Endothelial cell of umbilical vein (primary cell): ENCODE data around the gene CNKSR1. TPM values are rescaled to one million over a fixed set of nuclear protein-coding genes. Genes with fewer than 3 reads are reported as not detected.
A peak's percentile ranks its signal among the peaks of the same experiment; 100 is the strongest.

ENCODE experiments used
- BruUV-seq: library from RNA; stranded (reverse); fragments of 400-500 nt; replicated peaks from 2 replicates; lab custom pipeline; 2021; lab: Mats Ljungman, UMichigan
- CTCF ChIA-PET: fragments of 300-600, 350-600 bp; sonication (Branson Sonifier 250); formaldehyde crosslinking; loops from one replicate; lab custom pipeline; 2021; ENCODE audit warnings: antibody characterized with exemption, inconsistent platforms; lab: Charles Lee
- POLR2A ChIA-PET: fragments of 300-600, 350-600 bp; sonication (Branson Sonifier 250); formaldehyde crosslinking; loops from one replicate; lab custom pipeline; 2021; ENCODE audit warnings: antibody characterized with exemption, inconsistent platforms; lab: Charles Lee
- DNase-seq: peaks from one replicate; pipeline ENCODE4 v3.0.0-alpha.2; 2011; ENCODE audit warnings: low read depth, low spot score
- FAIRE-seq: peaks from 2 replicates; lab custom pipeline; 2011; peaks lifted over from hg19 to GRCh38; lab: Jason Lieb, UNC
- H2AFZ ChIP-seq: 2 replicates; pipeline ENCODE4 v1.6.0; 2012; ENCODE audit warnings: low read depth, low read length, control low read depth, inconsistent platforms
- H3K27ac ChIP-seq: 2 replicates; pipeline ENCODE4 v1.5.1; 2011; ENCODE audit warnings: low read depth, mild to moderate bottlenecking, control low read depth, low read length, moderate library complexity; ENCODE audit not compliant: insufficient read depth
- H3K27me3 ChIP-seq, 2 experiments: 2 replicates each; pipeline versions ENCODE4 v1.6.0 to v1.6.1; 2011; ENCODE audit warnings: low read length in 2 of 2, mixed read lengths in 1 of 2; ENCODE audit not compliant: control insufficient read depth in 2 of 2, insufficient read depth in 2 of 2
- H3K36me3 ChIP-seq, 2 experiments: 2 replicates in 1 of 2; 3 replicates in 1 of 2; pipeline ENCODE4 v1.5.1; 2011; ENCODE audit warnings: low read length in 2 of 2, mild to moderate bottlenecking in 1 of 2, moderate library complexity in 1 of 2; ENCODE audit not compliant: control insufficient read depth in 2 of 2, insufficient read depth in 2 of 2; ENCODE audit errors: extremely low read depth in 1 of 2
- H3K4me1 ChIP-seq: 3 replicates; pipeline ENCODE4 v1.5.1; 2011; ENCODE audit warnings: mild to moderate bottlenecking, low read length; ENCODE audit not compliant: control insufficient read depth, insufficient read depth; ENCODE audit errors: extremely low read depth
- H3K4me2 ChIP-seq: 2 replicates; pipeline ENCODE4 v1.6.1; 2011; ENCODE audit warnings: low read length, control low read depth, mixed read lengths; ENCODE audit not compliant: insufficient read depth
- H3K4me3 ChIP-seq, 3 experiments: fragments of 200-600 bp in 1 of 3; sonication (generic), shearing (Covaris generic) in 1 of 3; replicated peaks in 1 of 3; 2 replicates each; pipeline ENCODE4 v1.5.1; 2011 to 2016; ENCODE audit warnings: control low read depth in 3 of 3, low read length in 3 of 3, mild to moderate bottlenecking in 2 of 3, inconsistent platforms in 1 of 3, low read depth in 1 of 3, moderate library complexity in 1 of 3; ENCODE audit not compliant: insufficient read depth in 1 of 3
- H3K79me2 ChIP-seq: 2 replicates; pipeline ENCODE4 v1.6.0; 2012; ENCODE audit warnings: low read length, inconsistent platforms; ENCODE audit not compliant: control insufficient read depth, insufficient read depth
- H3K9ac ChIP-seq: replicated peaks from 2 replicates; pipeline ENCODE3; 2011; ENCODE audit warnings: low read length, control low read depth; ENCODE audit not compliant: insufficient read depth; ENCODE audit errors: extremely low read depth
- H3K9me1 ChIP-seq: replicated peaks from 3 replicates; pipeline ENCODE4 v1.6.0; 2011; ENCODE audit warnings: mild to moderate bottlenecking, low read length; ENCODE audit not compliant: control insufficient read depth, insufficient read depth; ENCODE audit errors: extremely low read depth
- H3K9me3 ChIP-seq: replicated peaks from 2 replicates; pipeline ENCODE4 v1.5.1; 2012; ENCODE audit warnings: low read length, inconsistent platforms; ENCODE audit not compliant: control insufficient read depth, insufficient read depth
- H4K20me1 ChIP-seq: replicated peaks from 2 replicates; pipeline ENCODE3; 2011; ENCODE audit warnings: mild to moderate bottlenecking, low read length; ENCODE audit not compliant: control insufficient read depth, insufficient read depth; ENCODE audit errors: extremely low read depth
- GATA2 ChIP-seq: IDR thresholded peaks from 2 replicates; pipeline ENCODE4 v1.7.0; 2011; ENCODE audit warnings: low read depth, mild to moderate bottlenecking, moderate library complexity, mixed read lengths, low read length; ENCODE audit not compliant: insufficient read length, insufficient read depth
- MYC ChIP-seq: IDR thresholded peaks from one replicate; pipeline ENCODE4 v1.6.1; 2011; ENCODE audit warnings: mild to moderate bottlenecking, low read depth, low read length
- POLR2A ChIP-seq: IDR thresholded peaks from 2 replicates; pipeline ENCODE4 v1.6.1; 2012; ENCODE audit warnings: low read depth, mild to moderate bottlenecking, control low read depth, low read length
- POLR2AphosphoS5 ChIP-seq: IDR thresholded peaks from 2 replicates; pipeline ENCODE4 v1.6.1; 2012; ENCODE audit warnings: low read depth, mild to moderate bottlenecking, control low read depth, low read length, moderate library complexity; ENCODE audit not compliant: insufficient read depth
- dilution Hi-C: fragments of 300-500 bp; cut with MboI; formaldehyde crosslinking; loops from one replicate; pipeline ENCODE4 v1.15.0; 2019; ENCODE audit warnings: low sequenced_read_pairs; ENCODE audit not compliant: extremely low pct_ligation_motif_present
- intact Hi-C: fragments of 100-400 bp; cut with micrococcal nuclease; formaldehyde crosslinking; loops from one replicate; pipeline ENCODE4 v1.10.0; 2022
- polyA plus RNA-seq, 4 experiments: library from polyadenylated mRNA; depleted of rRNA in 3 of 4; stranded (reverse) in 3 of 4; unstranded in 1 of 4; fragments of >200 nt; gene quantifications; 2 replicates each; pipeline versions ENCODE4 v1.2.1 to v1.2.3, GENCODE V29; 2011 to 2012; ENCODE audit warnings: missing spikeins in 1 of 4
- total RNA-seq: library from RNA; stranded (reverse); gene quantifications from 2 replicates; pipeline ENCODE4 v1.2.3, GENCODE V29; 2021
- TF ChIP-seq, protein P1 (sequence below), 2 donors: IDR thresholded peaks; 1 replicate in 1 of 2; 2 replicates in 1 of 2; pipeline ENCODE4 v1.5.1; 2011; ENCODE audit warnings: low read length in 2 of 2, mild to moderate bottlenecking in 2 of 2, moderate library complexity in 2 of 2, control low read depth in 1 of 2, inconsistent platforms in 1 of 2, low read depth in 1 of 2; ENCODE audit not compliant: insufficient read depth in 1 of 2; ENCODE audit errors: extremely low read depth in 1 of 2
- TF ChIP-seq, protein P2 (sequence below): IDR thresholded peaks from 2 replicates; pipeline ENCODE4 v1.6.1; 2011; ENCODE audit not compliant: insufficient read depth, insufficient read length

The CNKSR1 gene
- total and polyA plus RNA-seq, 2 donors (not counting 3 experiments of a cell fraction or from before 2014, with no cell fraction given): 0.22 TPM; not detected in 1

DNA sequence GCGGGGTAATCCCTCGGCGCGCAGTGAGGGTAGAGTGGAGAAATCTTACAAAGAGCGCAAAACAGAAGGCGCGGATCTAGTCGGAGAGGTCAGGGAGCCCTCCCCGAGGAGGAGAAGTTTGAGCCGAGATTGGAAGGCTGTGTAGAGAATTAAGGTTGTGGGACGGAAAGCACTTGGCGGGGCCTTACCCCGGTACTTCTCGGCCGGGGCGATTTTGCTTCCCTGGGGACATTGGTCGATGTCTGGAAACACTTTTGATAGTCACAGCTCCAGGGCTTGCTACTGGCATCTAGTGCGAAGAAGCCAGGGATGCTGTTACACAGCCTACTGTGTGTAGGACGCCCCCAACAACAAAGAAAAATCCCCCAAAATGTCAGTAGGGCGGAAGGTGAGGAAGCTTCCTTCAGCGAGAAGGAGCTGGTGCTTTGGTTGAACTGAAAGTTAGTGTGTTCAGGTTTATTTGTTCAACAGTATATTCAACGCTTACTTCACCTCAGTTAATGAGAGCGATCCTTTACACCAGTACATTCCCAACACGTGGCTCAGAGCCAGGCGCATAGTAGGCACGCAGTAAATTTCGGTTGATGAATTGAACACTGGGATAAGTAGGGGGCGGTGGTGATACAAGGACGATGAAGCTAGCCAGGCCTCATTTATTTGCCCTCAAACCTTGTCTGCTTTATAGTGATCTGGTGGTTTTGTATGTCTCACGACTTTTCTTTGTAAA lies 57.5 kb downstream of the CNKSR1 start:
- Histone ChIP-seq H3K9ac (peak overlapping the region; percentile 66), H4K20me1 (no peaks in the 10 kb centered on the region), H3K4me3 (peak overlapping the region; percentile 35 to 78 (median 65)), H3K4me1 (peaks cover 12% of the 10 kb centered on the region), H3K9me3 (no peaks in the 10 kb centered on the region), H3K27me3 (no peaks in the 10 kb centered on the region), H3K36me3 (no peaks in the 10 kb centered on the region), H3K79me2 (peaks cover 49% of the 10 kb centered on the region), H3K27ac (peak overlapping the region; percentile 9), H2AFZ (peak overlapping the region; percentile 73), H3K4me2 (peak overlapping the region; percentile 77), H3K9me1 (no peaks in the 10 kb centered on the region)
- ChIA-PET POLR2A (interaction anchor here (0.6 to 1.0 kb wide), 3 partner anchors 51 to 172 kb away, joined by 3 read pairs; no protein-coding TSS in a partner anchor), CTCF (interaction anchor here (0.6 to 3.7 kb wide), 34 partner anchors 9 to 237 kb away, joined by 3 to 44 read pairs (median 6); partner anchors contain the start of genes C1orf232, CATSPER4, PAFAH2 and SH3BGRL3)
- dilution Hi-C loops (no loop called here), intact Hi-C loops (loop anchor here (1.0 to 2.0 kb wide), 4 partner anchors 42 to 200 kb away; partner anchors contain the start of gene ZNF593)
- DNase-seq (peak; percentile 54), FAIRE-seq (peak; percentile 72)
- TF ChIP-seq, protein P1, sequence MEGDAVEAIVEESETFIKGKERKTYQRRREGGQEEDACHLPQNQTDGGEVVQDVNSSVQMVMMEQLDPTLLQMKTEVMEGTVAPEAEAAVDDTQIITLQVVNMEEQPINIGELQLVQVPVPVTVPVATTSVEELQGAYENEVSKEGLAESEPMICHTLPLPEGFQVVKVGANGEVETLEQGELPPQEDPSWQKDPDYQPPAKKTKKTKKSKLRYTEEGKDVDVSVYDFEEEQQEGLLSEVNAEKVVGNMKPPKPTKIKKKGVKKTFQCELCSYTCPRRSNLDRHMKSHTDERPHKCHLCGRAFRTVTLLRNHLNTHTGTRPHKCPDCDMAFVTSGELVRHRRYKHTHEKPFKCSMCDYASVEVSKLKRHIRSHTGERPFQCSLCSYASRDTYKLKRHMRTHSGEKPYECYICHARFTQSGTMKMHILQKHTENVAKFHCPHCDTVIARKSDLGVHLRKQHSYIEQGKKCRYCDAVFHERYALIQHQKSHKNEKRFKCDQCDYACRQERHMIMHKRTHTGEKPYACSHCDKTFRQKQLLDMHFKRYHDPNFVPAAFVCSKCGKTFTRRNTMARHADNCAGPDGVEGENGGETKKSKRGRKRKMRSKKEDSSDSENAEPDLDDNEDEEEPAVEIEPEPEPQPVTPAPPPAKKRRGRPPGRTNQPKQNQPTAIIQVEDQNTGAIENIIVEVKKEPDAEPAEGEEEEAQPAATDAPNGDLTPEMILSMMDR (IDR thresholded peaks at IDR 0.05; ENCODE audit: extremely low read depth in 1 of 2, insufficient read depth in 1 of 2, low read depth in 1 of 2, low read length in 2 of 2): no peak
- TF ChIP-seq GATA2: no peak
- peak; percentile 21 for TF ChIP-seq POLR2AphosphoS5
- TF ChIP-seq, protein P2, sequence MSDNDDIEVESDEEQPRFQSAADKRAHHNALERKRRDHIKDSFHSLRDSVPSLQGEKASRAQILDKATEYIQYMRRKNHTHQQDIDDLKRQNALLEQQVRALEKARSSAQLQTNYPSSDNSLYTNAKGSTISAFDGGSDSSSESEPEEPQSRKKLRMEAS: no peak
- TF ChIP-seq POLR2A: no peak
- no peak for TF ChIP-seq MYC
- BruUV-seq: no TSS peak
